Activated naive CD8-positive, alpha-beta T cell treated with anti-CD3 and anti-CD28 coated beads, Interleukin-2, amount 50 U/mL, for 24 hours (primary cell): ENCODE results near the gene GFOD1.
"Not testable (repeated sequence)": the region's sequence is repeated elsewhere in the genome, so short reads cannot be mapped to it uniquely, and the experiment has no call there.

Experiments used
- ATAC-seq: fragments of 150-1000 bp; cut with Tn5 transposase; one replicate; pipeline ENCODE4 v1.10.0; 2021
- DNase-seq: peaks from one replicate; pipeline ENCODE4 v3.0.0; 2021
- H3K27ac Mint-ChIP-seq: one replicate; pipeline ENCODE4 v1.8.0; 2021; ENCODE audit warnings: mild to moderate bottlenecking, mixed read lengths
- H3K27me3 Mint-ChIP-seq: one replicate; pipeline ENCODE4 v1.8.0; 2021; ENCODE audit warnings: mixed read lengths
- H3K36me3 Mint-ChIP-seq: one replicate; pipeline ENCODE4 v1.8.0; 2021; ENCODE audit warnings: low read depth, mixed read lengths
- H3K4me1 Mint-ChIP-seq: one replicate; pipeline ENCODE4 v1.8.0; 2021; ENCODE audit warnings: mixed read lengths
- H3K4me3 Mint-ChIP-seq: one replicate; pipeline ENCODE4 v1.8.0; 2021; ENCODE audit warnings: mild to moderate bottlenecking, moderate library complexity, mixed read lengths
- H3K9me3 Mint-ChIP-seq: one replicate; pipeline ENCODE4 v1.8.0; 2021; ENCODE audit warnings: mixed read lengths

Gene GFOD1

DNA sequence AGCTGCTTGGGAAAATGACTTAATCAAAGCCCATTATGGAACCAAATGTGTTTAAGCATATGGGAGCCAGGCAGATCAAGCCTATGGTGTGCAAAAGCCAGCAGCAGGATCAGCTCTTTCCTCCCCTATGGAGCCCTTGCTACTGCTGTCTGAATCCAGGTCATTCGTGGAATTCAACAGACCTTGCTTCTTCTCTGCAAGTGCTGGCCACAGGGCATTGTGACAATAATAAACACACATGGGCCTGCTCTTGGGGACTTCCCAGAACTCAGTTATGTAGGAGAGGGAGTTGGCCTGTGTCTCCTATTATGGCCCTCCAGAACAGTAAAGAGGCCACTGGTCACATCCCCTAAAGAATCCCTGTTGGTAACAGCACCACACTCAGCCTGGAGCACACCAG lies 18.6 kb downstream of the GFOD1 start:
- DNase-seq, result no peak
- H3K27me3 Mint-ChIP-seq, result no peaks in the 10 kb centered on the region
- H3K9me3 Mint-ChIP-seq, result no peaks in the 10 kb centered on the region
- peaks cover 28% of the 10 kb centered on the region for H3K36me3 Mint-ChIP-seq
- H3K4me3 Mint-ChIP-seq, result no peak overlapping the region
- no peak for ATAC-seq
- no peak overlapping the region for H3K27ac Mint-ChIP-seq
- peaks cover 77% of the 10 kb centered on the region for H3K4me1 Mint-ChIP-seq

DNA sequence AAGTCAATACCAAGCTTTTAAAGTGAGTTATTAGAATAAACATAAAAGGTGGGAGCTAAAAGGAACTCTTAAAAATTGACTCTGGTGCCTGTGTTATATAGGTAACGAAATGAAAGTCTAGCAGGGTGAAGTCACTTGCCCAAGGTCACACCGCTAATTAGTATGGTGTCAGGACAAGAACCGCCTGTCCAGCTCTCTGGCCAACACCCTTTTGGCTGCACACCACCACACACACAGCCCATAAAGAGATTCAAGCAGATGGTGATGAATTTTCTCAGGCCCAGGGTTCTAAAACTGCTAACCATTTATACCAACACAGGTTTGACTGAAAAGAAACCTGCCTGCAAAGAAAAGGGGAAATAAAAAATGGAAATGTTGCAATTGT lies 20.2 kb downstream of the GFOD1 start:
- peaks cover 82% of the 10 kb centered on the region for H3K4me1 Mint-ChIP-seq
- ATAC-seq (no peak), DNase-seq (no peak)
- peaks cover 29% of the 10 kb centered on the region for H3K36me3 Mint-ChIP-seq
- H3K9me3 Mint-ChIP-seq, result no peaks in the 10 kb centered on the region
- H3K27ac Mint-ChIP-seq, result no peak overlapping the region
- no peaks in the 10 kb centered on the region for H3K27me3 Mint-ChIP-seq
- H3K4me3 Mint-ChIP-seq, result no peak overlapping the region

DNA sequence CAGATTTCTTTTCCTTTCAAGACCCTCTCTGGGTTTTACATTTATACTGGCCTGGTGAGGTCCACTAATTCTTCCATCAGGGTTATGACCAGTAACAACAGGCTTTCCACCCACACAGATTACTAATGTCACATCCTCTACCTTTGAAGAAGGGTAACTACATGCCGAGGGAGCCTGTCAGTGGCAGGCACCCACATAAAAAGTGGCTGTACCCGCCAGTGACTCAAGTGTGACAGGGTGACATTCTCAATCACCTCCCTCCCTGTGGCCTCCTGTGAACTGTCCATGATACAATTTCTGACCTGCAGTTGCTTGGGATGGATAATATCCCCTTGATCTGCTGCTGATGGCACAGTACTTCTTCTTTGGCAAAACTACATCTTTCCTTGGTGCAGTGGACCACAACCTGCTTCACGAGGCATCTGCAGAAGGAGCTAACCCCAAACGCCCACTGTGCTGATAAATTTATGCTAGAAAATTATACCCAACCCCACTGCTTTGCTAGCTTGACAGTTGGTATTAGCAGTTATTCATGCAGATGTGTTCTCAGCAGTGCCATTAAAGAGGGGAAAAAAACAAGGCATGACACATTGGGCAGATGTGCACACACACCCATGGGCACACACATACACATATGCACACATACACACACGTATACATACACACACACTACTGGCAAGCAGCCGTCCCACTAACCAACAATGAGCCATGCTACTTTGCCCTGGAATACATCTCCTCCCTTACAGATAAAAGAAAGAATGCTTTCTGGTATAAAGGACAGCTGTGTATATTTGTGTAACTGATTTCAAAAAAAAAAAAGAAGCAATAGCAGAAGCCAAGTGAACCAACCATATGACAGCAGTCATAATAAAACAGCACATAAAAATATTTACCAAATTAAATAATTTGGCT lies 20.8 kb downstream of the GFOD1 start:
- Mint-ChIP-seq H3K27ac (peak overlapping the region; percentile 88), H3K9me3 (no peaks in the 10 kb centered on the region), H3K4me1 (peaks cover 83% of the 10 kb centered on the region), H3K27me3 (no peaks in the 10 kb centered on the region), H3K4me3 (peak overlapping the region; percentile 41), H3K36me3 (peaks cover 30% of the 10 kb centered on the region)
- DNase-seq (peak; percentile 58), ATAC-seq (peak; percentile 87)

DNA sequence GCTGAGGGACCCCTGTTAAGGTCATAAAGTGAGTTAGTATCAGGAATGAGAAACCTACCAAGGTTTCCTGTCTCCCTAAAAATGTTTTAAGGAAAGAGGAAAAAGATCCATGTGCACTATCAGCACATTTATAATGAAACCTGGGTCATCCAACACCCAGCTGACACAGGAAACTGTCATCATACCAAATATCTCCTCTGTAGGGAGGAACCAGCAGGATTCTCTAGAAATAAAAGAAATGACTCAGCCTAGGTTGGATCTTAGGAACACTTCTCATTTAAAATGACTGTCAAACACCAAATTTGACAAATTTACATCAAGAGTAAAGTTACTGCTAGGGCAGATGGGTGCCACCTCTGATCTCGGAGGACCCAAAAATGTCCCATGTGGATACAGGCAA lies 21.7 kb downstream of the GFOD1 start:
- H3K27me3 Mint-ChIP-seq, result no peaks in the 10 kb centered on the region
- H3K4me3 Mint-ChIP-seq, result peak overlapping the region; percentile 41
- H3K36me3 Mint-ChIP-seq, result peaks cover 35% of the 10 kb centered on the region
- ATAC-seq (peak; percentile 37), DNase-seq (no peak)
- H3K4me1 Mint-ChIP-seq, result peaks cover 88% of the 10 kb centered on the region
- peak overlapping the region; percentile 88 for H3K27ac Mint-ChIP-seq
- no peaks in the 10 kb centered on the region for H3K9me3 Mint-ChIP-seq

DNA sequence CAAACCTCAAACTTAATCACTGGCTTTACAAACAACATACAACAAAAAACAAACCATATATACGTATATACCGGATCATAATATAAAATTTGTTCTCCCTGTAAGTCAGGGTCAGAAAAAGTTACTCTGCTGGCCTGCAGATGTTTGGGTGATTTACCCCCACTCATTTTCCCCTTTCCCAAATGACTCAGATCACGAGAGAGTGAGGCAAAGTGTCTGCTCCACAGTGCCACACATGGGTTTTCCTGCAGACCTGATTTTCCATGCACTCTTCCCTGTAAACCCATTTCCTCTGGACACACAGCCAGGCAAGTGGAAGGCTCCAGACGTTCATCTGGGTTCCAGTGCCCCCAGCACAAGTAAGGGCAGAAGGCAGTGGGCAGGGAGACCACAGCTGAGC lies 23.5 kb downstream of the GFOD1 start:
- ATAC-seq (no peak), DNase-seq (no peak)
- Mint-ChIP-seq H3K4me3 (no peak overlapping the region), H3K9me3 (no peaks in the 10 kb centered on the region), H3K36me3 (peaks cover 19% of the 10 kb centered on the region), H3K4me1 (peaks cover 81% of the 10 kb centered on the region), H3K27ac (no peak overlapping the region), H3K27me3 (no peaks in the 10 kb centered on the region)

DNA sequence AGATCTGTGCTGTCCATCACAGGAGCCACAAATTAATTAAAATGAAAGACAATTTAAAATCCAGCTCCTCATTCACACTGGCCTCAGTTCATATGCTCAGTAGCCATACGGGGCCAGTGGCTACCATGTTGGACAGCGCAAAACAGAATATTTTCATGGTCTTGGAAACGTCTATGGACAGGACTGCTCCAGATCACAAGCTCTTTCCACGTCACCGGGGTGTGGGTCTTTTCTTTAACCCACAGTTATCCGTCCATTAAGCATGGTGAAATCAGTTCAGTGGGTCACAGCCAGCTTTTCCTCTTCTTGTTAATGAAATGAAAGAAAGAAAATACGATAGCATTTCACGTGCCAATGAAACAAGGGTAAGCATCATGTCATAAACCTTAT lies 24.1 kb downstream of the GFOD1 start:
- no peaks in the 10 kb centered on the region for H3K27me3 Mint-ChIP-seq
- ATAC-seq, result no peak
- H3K4me3 Mint-ChIP-seq, result no peak overlapping the region
- peaks cover 87% of the 10 kb centered on the region for H3K4me1 Mint-ChIP-seq
- no peak for DNase-seq
- no peaks in the 10 kb centered on the region for H3K9me3 Mint-ChIP-seq
- H3K27ac Mint-ChIP-seq, result no peak overlapping the region
- peaks cover 19% of the 10 kb centered on the region for H3K36me3 Mint-ChIP-seq

DNA sequence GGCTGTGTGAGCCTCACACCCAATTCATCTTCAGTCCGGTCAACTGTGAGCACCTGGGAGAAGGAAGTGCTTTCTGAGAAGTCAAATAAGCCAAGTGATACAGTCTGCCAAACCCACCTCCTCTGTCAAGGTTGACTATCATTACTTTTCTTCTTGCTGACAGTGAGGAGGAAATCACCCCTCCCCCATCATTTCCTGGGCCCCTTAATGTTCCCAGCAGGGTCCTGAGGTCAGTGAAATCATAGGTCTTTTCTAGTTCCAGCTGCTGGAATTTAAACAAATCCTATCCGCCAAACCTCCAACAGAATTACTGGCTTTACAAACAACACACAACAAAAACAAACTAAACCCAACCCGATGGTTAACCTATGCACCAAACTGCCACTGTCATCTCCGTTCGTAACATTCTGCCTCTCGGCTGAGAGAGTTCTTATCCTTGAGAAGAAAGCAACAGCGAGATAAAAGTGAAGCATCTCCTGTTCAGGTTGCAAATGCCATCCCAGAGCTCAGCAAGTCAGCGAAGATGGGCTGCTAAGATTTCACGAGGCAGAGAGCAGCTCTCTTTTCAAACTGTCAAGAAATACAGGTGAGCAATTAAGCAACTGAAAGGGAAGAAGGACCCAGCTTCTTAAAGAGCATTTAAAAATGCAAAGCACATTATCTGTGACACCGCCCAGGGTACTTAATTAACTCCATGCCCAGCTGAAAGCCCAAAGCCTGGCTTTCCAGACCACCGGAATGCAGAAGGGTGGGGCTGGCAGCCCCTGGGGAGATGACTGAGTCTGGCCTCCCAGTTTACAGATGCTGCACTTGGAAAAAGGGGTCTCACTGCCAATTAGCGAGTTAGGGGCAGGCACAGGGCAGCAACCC lies 24.7 kb downstream of the GFOD1 start:
- peaks cover 20% of the 10 kb centered on the region for H3K36me3 Mint-ChIP-seq
- ATAC-seq (no peak), DNase-seq (no peak)
- H3K27me3 Mint-ChIP-seq, result no peaks in the 10 kb centered on the region
- no peaks in the 10 kb centered on the region for H3K9me3 Mint-ChIP-seq
- H3K4me3 Mint-ChIP-seq, result peak overlapping the region; percentile 53
- peak overlapping the region; percentile 68 for H3K27ac Mint-ChIP-seq
- peaks cover 92% of the 10 kb centered on the region for H3K4me1 Mint-ChIP-seq

DNA sequence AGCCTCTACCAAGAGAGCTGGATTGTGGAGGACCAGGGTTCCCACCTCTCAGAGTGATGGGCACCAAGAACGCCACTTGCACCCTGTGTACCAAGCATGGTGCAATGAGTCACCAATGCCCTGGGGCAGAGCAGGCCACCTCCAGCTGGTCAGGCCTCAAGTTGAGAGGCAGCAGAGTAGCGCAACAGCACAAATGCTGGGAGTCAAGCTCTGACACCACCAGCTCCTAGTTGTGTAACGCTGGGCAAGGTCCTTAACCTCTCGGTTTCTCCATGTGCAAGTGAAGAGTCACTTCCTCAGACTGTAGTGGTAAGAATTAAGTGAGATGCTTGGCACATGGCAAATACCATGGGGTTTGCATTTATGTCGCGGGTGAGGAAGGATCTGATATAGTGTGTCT lies 25.6 kb downstream of the GFOD1 start:
- H3K27me3 Mint-ChIP-seq, result no peaks in the 10 kb centered on the region
- no peak overlapping the region for H3K27ac Mint-ChIP-seq
- H3K4me3 Mint-ChIP-seq, result no peak overlapping the region
- H3K9me3 Mint-ChIP-seq, result no peaks in the 10 kb centered on the region
- peaks cover 21% of the 10 kb centered on the region for H3K36me3 Mint-ChIP-seq
- ATAC-seq (no peak), DNase-seq (no peak)
- peaks cover 92% of the 10 kb centered on the region for H3K4me1 Mint-ChIP-seq

DNA sequence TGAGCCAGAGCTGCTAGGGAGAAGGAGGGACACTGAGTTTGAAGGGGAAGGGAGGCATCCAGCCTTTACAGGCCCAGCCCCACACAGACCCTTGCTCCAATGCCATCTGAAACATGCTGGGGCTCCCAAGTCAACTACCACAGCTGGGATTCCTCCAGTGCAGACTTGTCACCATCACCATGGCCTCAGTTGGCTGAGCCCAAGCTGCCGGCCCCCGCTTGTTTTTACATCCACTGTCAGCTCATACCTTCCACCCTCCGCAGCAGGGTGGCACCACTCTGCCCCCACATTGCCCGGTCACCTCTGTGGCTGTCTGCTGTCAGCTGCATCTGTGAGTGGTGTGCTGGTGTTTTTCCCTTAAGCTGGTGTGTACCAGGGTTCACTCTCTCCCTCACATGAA lies 26.1 kb downstream of the GFOD1 start:
- Mint-ChIP-seq H3K9me3 (no peaks in the 10 kb centered on the region), H3K27ac (no peak overlapping the region), H3K36me3 (peaks cover 21% of the 10 kb centered on the region), H3K4me3 (no peak overlapping the region), H3K4me1 (peaks cover 92% of the 10 kb centered on the region), H3K27me3 (no peaks in the 10 kb centered on the region)
- DNase-seq, result no peak
- peak; percentile 6 for ATAC-seq

DNA sequence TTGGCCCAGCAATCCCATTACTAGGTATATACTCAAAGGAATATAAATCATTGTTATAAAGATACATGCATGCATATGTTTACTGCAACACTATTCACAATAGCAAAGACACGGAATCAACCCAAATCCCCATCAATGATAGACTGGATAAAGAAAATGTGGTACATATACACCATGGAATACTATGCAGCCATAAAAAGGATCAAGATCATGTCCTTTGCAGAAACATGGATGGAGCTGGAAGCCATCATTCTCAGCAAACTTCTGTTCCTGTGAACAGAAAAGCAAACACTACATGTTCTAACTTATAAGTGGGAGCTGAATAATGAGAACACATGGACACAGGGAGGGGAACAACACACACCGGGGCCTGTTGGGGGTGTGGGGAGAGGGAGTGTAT lies 27.1 kb downstream of the GFOD1 start:
- not testable (repeated sequence) for H3K9me3 Mint-ChIP-seq, DNase-seq, ATAC-seq, H3K27ac Mint-ChIP-seq, H3K27me3 Mint-ChIP-seq, H3K4me3 Mint-ChIP-seq
- Mint-ChIP-seq H3K4me1 (peaks cover 92% of the 10 kb centered on the region), H3K36me3 (peaks cover 21% of the 10 kb centered on the region)

DNA sequence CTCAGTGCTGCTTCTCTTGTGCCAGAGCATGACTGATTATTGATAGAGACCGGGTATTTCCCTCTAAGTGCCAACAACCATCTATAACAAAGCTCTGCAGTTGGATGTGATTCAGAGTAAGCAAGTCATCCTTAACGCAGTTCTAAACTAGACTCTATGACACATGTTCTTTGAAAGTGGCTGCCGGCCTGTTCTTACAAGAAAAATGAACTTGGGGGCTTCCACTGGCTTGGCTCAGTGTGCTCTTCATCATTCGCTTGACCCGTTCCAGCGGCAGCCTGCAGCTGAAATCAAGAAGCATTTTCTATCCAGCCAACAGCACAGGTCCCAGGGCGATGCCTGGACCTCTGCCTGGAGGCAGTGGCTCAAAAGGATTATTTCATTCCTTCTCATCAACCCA lies 29.8 kb downstream of the GFOD1 start:
- Mint-ChIP-seq H3K27ac (peak overlapping the region; percentile 38), H3K4me3 (no peak overlapping the region), H3K9me3 (no peaks in the 10 kb centered on the region), H3K36me3 (peaks cover 22% of the 10 kb centered on the region), H3K27me3 (no peaks in the 10 kb centered on the region), H3K4me1 (peaks cover 93% of the 10 kb centered on the region)
- ATAC-seq (peak; percentile 26), DNase-seq (no peak)

DNA sequence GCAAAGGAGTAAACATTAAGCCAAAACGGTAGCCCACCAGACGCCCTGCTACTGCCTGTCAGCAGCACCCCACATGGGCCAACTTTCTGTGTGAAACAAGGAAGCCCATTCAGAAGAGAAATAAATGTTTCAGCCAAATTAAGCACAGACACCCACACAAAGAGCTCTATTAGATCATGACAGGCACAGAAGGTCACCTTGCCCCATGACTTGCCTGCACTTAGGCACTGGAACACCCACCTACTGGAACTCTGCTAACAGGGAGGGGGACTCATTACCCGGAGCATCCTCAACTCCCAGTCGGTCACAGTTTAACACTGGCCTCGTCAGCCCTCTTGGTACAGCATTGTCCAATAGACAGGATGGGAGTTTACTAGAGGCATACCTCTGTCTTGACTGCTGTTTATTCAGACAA lies 31.8 kb downstream of the GFOD1 start:
- Mint-ChIP-seq H3K4me3 (peak overlapping the region; percentile 31), H3K36me3 (peaks cover 16% of the 10 kb centered on the region), H3K9me3 (no peaks in the 10 kb centered on the region)

DNA sequence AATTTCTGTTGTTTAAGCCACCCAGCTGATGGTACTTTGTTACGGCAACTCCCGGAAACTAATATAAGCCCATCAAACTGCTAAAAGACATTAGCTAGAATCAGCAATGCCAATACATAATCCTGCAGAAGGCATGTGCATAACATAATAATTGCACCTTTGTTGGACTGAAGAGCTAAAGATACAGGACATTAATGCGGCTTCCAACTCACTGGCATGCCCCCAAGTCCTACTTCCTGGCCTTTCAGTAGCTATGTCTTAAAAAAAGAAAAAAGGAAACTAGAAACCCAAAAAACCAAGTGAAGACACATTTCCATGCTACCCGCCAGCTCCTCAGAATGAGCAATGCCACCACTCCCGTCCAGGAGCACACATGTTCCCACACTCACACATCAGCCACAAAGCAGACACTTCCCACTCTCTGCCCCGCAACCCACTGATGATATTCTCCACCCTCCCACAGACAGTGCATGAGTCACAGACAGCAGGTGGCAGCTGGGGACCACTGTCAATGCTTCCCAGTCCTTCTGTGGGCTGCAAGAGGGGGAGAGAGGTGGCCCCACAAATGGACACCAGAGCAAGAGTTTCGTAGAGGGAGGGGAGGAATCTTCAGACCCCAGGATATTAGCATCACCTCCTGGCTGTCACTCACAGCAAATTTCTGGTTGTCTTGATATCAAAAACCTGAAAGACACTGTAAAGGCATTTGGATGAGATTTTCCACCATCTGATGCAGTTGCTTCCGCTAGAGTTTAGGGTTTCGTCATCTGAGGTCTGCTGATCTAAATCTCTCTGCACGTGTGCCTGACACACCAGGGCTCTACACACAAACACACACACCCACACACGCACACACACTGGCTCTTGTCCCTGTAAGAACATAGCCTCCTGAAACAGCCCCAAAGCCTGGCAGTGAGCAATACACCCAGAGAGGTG lies 32.8 kb downstream of the GFOD1 start:
- H3K36me3 Mint-ChIP-seq, result peaks cover 25% of the 10 kb centered on the region
- peaks cover 73% of the 10 kb centered on the region for H3K4me1 Mint-ChIP-seq
- ATAC-seq (peak; percentile 76), DNase-seq (peak; percentile 80)
- H3K4me3 Mint-ChIP-seq, result peak overlapping the region; percentile 61
- H3K27me3 Mint-ChIP-seq, result no peaks in the 10 kb centered on the region
- peak overlapping the region; percentile 93 for H3K27ac Mint-ChIP-seq
- H3K9me3 Mint-ChIP-seq, result no peaks in the 10 kb centered on the region

More for the DNA sequence above, 31.8 kb downstream of the GFOD1 start:
- DNase-seq, result no peak
- ATAC-seq, result no peak
- Mint-ChIP-seq H3K4me1 (peaks cover 79% of the 10 kb centered on the region), H3K27ac (peak overlapping the region; percentile 93), H3K27me3 (no peaks in the 10 kb centered on the region)

DNA sequence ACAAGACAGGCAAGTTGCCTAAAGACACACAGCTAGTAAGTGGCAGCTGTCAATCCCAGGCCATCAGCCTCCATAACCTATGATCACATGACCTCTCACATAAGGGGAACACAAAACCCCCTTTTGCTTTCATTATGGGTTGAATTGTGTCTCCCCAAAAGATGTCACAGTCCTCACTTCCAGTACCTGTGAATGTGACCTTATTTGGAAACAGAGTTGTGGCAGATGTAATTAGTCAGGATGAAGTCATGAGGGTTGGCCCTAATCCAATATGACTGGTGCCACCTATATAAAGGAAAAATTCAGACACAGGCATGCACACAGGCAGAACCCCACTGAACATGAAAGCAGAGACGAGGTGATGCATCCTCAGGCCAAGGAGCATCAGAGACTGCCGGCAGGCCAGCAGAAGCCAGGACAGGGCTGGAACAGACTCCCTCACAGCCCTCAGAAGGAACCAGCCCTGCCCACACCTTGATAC lies 33.6 kb downstream of the GFOD1 start:
- H3K9me3 Mint-ChIP-seq, result no peaks in the 10 kb centered on the region
- peaks cover 25% of the 10 kb centered on the region for H3K36me3 Mint-ChIP-seq
- peak overlapping the region; percentile 93 for H3K27ac Mint-ChIP-seq
- peaks cover 72% of the 10 kb centered on the region for H3K4me1 Mint-ChIP-seq
- ATAC-seq, result peak; percentile 73
- H3K4me3 Mint-ChIP-seq, result peak overlapping the region; percentile 61
- peak; percentile 40 for DNase-seq
- no peaks in the 10 kb centered on the region for H3K27me3 Mint-ChIP-seq
